GM12872 (cell line): ENCODE measurements around the gene TRIM4.
A peak's percentile ranks its signal among the peaks of the same experiment; 100 is the strongest.

Source experiments
- TF ChIP-seq, protein P1 (sequence below): IDR thresholded peaks from 3 replicates; pipeline ENCODE4 v1.5.1; 2011; ENCODE audit warnings: low read depth, mild to moderate bottlenecking, low read length, moderate library complexity; ENCODE audit not compliant: insufficient read depth

TRIM4 gene

DNA sequence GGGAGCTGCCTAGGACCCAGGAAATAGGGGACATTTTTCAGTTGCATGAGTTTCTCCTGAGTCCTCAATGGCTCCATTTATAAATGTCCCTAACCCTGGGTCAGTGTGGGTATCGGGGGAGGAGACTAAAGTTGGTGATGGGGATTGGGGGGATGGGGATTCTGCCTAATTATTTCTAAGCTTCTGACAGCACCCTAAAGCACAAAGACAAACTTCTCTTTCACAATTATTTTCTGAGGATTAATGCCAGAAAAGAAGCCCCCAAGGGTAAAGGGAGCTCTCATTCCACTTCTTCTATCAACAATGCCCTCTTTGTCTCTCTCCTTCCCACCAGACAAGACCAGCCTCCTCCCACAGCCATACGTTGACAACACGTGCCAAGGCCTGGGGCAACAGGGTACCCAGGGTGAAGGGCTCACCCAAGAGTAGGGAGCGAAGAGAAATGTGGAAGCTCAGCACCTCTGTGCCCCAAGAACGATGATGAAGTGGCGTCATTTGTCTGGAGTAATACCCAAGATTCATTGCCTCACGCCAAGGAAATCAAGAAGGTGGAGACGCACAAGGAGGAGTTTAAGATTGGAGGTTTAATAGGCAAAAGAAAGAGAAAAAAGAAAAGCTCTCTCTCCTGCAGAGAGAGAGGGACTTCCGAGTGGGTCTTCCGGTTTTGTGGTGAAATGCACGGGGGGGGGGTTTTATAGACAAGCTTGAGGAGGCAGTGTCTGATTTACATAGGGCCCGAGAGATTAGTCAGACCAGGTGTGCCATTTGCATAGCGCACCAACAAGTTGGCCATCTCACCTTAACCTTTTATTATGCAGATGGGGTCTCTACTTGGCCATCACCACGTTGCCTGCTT lies 24.5 kb upstream of the TRIM4 start:
- TF ChIP-seq, protein P1, sequence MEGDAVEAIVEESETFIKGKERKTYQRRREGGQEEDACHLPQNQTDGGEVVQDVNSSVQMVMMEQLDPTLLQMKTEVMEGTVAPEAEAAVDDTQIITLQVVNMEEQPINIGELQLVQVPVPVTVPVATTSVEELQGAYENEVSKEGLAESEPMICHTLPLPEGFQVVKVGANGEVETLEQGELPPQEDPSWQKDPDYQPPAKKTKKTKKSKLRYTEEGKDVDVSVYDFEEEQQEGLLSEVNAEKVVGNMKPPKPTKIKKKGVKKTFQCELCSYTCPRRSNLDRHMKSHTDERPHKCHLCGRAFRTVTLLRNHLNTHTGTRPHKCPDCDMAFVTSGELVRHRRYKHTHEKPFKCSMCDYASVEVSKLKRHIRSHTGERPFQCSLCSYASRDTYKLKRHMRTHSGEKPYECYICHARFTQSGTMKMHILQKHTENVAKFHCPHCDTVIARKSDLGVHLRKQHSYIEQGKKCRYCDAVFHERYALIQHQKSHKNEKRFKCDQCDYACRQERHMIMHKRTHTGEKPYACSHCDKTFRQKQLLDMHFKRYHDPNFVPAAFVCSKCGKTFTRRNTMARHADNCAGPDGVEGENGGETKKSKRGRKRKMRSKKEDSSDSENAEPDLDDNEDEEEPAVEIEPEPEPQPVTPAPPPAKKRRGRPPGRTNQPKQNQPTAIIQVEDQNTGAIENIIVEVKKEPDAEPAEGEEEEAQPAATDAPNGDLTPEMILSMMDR: no peak

DNA sequence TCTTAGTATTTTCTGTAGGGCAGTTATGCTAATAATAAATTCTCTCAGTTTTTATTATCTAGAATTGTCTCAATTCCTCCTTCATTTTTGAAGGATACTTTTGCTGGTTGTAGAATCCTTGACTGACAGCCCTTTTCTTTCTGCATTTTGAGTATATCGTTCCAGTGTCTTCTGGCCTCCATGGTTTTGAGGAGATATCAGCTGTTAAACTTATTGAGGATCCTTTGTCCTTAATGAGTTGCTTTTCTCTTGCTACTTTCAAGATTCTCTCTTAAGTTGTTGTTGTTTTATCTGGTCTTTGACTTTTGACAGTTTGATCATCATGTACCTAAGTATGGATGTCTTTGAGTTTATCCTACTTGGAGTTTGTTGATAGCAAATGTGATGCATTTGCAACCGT lies 19.0 kb upstream of the TRIM4 start:
- TF ChIP-seq, protein P1: no peak

DNA sequence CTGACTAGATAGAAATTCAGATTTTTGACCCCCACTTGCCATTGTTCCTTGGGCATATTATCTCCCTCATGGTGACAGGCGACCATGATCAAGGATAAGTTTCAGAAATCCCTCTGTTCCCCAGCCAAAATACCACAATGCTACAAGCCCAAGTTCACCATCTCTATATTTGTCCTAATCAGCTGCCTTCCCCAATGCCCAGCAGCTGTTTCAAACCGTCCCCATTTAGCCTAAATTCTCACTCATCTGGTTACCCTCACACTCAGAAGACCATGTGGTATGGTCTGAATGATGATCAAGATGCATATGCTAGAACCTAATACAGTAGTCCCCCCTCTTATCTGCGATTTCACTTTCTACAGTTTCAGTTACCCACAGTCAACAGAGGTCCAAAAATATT lies 11.0 kb upstream of the TRIM4 start:
- TF ChIP-seq, protein P1: no peak

DNA sequence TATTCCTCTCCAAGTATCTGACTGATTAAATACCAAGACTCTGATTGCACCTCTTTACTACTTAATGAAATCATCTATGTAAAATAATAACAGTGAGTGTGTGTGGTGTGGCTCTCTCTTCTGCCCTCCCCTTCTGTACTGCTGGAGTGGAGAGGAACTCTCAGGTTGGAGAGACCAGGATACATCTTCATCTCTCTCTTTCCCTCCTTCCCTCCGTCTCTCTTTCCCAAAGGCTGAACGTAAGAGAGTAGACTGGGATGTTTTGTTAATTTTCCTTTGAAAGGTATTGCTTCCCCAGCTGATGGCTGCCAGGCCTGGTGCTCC lies 10.4 kb upstream of the TRIM4 start:
- TF ChIP-seq, protein P1: no peak

DNA sequence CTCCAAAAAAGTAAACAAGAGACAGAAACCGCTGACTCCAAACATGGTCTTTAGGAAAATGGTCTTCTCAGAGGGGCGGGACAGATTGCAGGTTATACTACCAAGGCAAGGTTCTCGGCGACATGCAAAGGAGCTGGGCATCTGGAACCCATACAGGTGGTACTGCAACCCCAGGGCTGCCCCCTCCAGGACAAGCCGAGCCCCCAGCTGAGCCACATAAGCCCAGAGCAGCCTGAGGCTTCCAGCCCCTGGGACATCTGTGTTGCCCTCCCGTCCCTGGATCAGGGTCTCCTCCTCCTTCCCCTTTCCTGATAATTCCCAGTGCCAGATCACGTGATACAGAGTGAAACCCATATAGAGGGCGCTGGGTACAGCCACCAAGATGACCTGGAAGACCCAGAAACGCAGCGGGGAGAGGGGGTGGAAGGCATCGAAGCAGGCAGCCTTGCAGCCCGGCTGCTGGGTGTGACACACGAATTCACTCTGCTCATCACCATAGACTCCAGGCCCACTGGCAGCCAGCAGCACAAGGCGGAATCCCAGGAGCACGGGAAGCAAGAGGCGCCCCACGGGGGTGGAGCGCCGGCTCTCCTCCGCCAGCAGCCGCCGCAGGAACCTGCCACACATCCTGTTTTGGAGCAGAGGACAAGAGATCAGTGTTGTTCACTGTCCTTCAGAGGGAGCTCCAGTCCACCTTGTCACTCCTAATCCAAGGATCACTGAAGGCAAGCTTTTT lies 9.8 kb upstream of the TRIM4 start, which contains the start of gene GJC3:
Gene GJC3 (minus strand): TSS at position 627 of the 736 bp plus-strand sequence. CDS start 0 bp downstream, at position 627.
- TF ChIP-seq, protein P1: peak; percentile 45

DNA sequence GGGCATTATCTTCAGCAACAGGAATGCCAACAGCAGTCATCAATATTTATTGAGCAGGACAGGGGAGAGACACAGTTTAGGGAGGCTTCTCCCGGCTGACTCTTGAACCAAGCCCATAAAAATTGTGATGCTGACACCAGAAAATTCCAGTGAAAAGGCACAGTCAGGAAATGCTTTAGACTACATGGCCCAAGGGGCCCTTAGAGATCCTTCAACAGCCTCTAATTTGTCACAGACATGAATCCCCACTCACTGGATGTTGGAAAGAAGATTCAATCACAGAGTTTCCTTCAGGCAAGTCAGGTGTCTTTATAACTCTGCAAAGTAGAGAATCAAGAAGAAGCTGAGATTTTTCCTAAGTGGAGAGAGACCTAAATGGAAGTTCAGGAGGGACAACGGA lies 8.9 kb upstream of the TRIM4 start:
- TF ChIP-seq, protein P1: no peak

DNA sequence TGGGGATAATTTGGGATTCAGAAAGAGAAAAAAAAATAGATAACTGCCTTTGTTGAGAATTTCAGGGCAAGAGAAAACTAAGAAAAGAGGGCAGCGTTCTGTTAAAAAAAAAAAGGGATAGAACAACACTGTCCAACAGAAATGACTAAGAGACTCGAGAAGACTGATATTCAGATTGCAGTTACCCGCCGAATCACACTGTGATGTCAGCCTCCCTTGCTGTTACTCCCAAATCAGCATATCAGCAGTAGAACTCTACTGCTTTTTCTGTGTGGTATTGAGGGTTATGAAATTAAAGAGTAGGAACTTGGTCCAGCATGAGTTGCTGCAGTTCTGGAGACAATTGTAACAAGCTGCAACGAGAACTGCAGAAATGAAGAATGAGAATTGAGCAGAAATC lies 8.2 kb upstream of the TRIM4 start:
- TF ChIP-seq, protein P1: no peak
